ENCODE data around the gene HHIPL2. TPM values are rescaled to one million over a fixed set of nuclear protein-coding genes. Genes with fewer than 3 reads are reported as not detected.

Gene HHIPL2
- total RNA-seq, 2 donors from 2014 or later = 2.3 TPM; not detected in 1

GRCh38 chr1:222557148-222557547, 9.2 kb upstream of the HHIPL2 start:
- TF ChIP-seq POLR2AphosphoS5 (IDR thresholded peaks at IDR 0.05) (no peak), CTCF (IDR thresholded peaks at IDR 0.05) (no peak), POLR2A (IDR thresholded peaks at IDR 0.05) (no peak)
- no peaks in the 10 kb centered on the region for H3K27me3 ChIP-seq (replicated peaks; ENCODE audit: insufficient read depth)
- H3K4me3 ChIP-seq = no peak overlapping the region
- DNase-seq (ENCODE audit: low spot score) = no peak
- intact Hi-C loops (cut with DNase I) = no loop called here
- no peaks in the 10 kb centered on the region for H3K36me3 ChIP-seq
- H3K9me3 ChIP-seq = no peaks in the 10 kb centered on the region
- no peak overlapping the region for H3K27ac ChIP-seq
- 75% methylated on average over 6 of the region's 6 CpGs for WGBS
- no peaks in the 10 kb centered on the region for H3K4me1 ChIP-seq (replicated peaks)

GRCh38 chr1:222555992-222556615, 8.2 kb upstream of the HHIPL2 start:
- Histone ChIP-seq H3K4me1 (replicated peaks) (no peaks in the 10 kb centered on the region), H3K4me3 (no peak overlapping the region), H3K36me3 (no peaks in the 10 kb centered on the region), H3K27ac (no peak overlapping the region), H3K9me3 (no peaks in the 10 kb centered on the region), H3K27me3 (replicated peaks; ENCODE audit: insufficient read depth) (no peaks in the 10 kb centered on the region)
- intact Hi-C loops (cut with DNase I) = no loop called here
- TF ChIP-seq POLR2A (IDR thresholded peaks at IDR 0.05) (no peak), POLR2AphosphoS5 (IDR thresholded peaks at IDR 0.05) (no peak), CTCF (IDR thresholded peaks at IDR 0.05) (no peak)
- no peak for DNase-seq (ENCODE audit: low spot score)
- WGBS = 89% methylated on average over 2 of the region's 2 CpGs

DNA sequence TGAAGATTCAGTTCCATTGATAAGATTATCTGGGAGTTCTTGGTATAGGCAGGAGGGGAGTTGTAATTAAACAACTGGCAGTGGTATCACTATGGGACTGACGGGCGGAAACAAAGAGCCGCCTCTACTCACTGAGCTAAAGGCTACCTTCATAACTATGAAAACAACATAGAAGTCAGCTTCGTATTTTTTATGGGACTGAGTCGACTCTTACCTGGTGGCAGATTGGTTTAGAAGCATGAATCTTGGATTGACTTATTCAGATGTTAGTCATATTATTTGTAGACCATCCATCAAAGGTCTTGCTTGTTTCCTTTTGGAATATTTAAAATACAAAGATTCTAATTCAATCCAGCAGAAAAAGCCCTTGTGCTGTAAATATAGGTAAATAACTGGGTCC, 6.3 kb upstream of the HHIPL2 start:
- DNase-seq (ENCODE audit: low spot score) = no peak
- H3K36me3 ChIP-seq = no peaks in the 10 kb centered on the region
- no peak overlapping the region for H3K4me3 ChIP-seq
- no peaks in the 10 kb centered on the region for H3K9me3 ChIP-seq
- intact Hi-C loops (cut with DNase I) = no loop called here
- 90% methylated on average over 5 of the region's 5 CpGs for WGBS
- no peak for TF ChIP-seq CTCF (IDR thresholded peaks at IDR 0.05)
- no peak for TF ChIP-seq POLR2A (IDR thresholded peaks at IDR 0.05)
- TF ChIP-seq POLR2AphosphoS5 (IDR thresholded peaks at IDR 0.05) = no peak
- no peaks in the 10 kb centered on the region for H3K4me1 ChIP-seq (replicated peaks)
- H3K27ac ChIP-seq = no peak overlapping the region
- H3K27me3 ChIP-seq (replicated peaks; ENCODE audit: insufficient read depth) = no peaks in the 10 kb centered on the region

GRCh38 chr1:222552882-222553281, 5.0 kb upstream of the HHIPL2 start:
- intact Hi-C loops (cut with DNase I) = no loop called here
- 64% methylated on average over 5 of the region's 5 CpGs for WGBS
- Histone ChIP-seq H3K4me3 (no peak overlapping the region), H3K9me3 (no peaks in the 10 kb centered on the region), H3K27me3 (replicated peaks; ENCODE audit: insufficient read depth) (no peaks in the 10 kb centered on the region), H3K36me3 (no peaks in the 10 kb centered on the region), H3K27ac (no peak overlapping the region), H3K4me1 (replicated peaks) (no peaks in the 10 kb centered on the region)
- no peak for TF ChIP-seq CTCF (IDR thresholded peaks at IDR 0.05)
- TF ChIP-seq POLR2AphosphoS5 (IDR thresholded peaks at IDR 0.05) = no peak
- no peak for TF ChIP-seq POLR2A (IDR thresholded peaks at IDR 0.05)
- DNase-seq (ENCODE audit: low spot score) = no peak

GRCh38 chr1:222547260-222547614, 667 bp downstream of the HHIPL2 start:
- Histone ChIP-seq H3K27ac (no peak overlapping the region), H3K27me3 (replicated peaks; ENCODE audit: insufficient read depth) (no peaks in the 10 kb centered on the region), H3K4me1 (replicated peaks) (no peaks in the 10 kb centered on the region), H3K9me3 (no peaks in the 10 kb centered on the region), H3K4me3 (no peak overlapping the region), H3K36me3 (no peaks in the 10 kb centered on the region)
- intact Hi-C loops (cut with DNase I) = no loop called here
- 26% methylated on average over 8 of the region's 8 CpGs for WGBS
- TF ChIP-seq CTCF (IDR thresholded peaks at IDR 0.05) (no peak), POLR2AphosphoS5 (IDR thresholded peaks at IDR 0.05) (no peak)
- no peak for DNase-seq (ENCODE audit: low spot score)
